ENCODE data around the gene AP1M2. TPM values are rescaled to one million over a fixed set of nuclear protein-coding genes. Genes with fewer than 3 reads are reported as not detected.
"Not testable (repeated sequence)": the region's sequence is repeated elsewhere in the genome, so short reads cannot be mapped to it uniquely, and the experiment has no call there.

AP1M2 gene
- total RNA-seq, 1 donor from 2014 or later: 4.5 TPM

- H3K27ac ChIP-seq (ENCODE audit: low read depth, low read length): peak within 1 kb of the TSS; percentile 61
- no peak for FAIRE-seq
- Mint-ChIP-seq H3K4me3 (ENCODE audit: unreplicated experiment) (peak within 1 kb of the TSS; percentile 91), H3K36me3 (ENCODE audit: low read depth, unreplicated experiment) (peaks cover 2% of the 10 kb centered on the region), H3K4me1 (ENCODE audit: low read depth, unreplicated experiment) (no peaks in the 10 kb centered on the region), H3K27me3 (ENCODE audit: low read depth, unreplicated experiment) (peaks cover 7% of the 10 kb centered on the region), H3K9me3 (ENCODE audit: unreplicated experiment) (no peaks in the 10 kb centered on the region), H3K27ac (ENCODE audit: unreplicated experiment) (peak within 1 kb of the TSS; percentile 75)
- no peak for TF ChIP-seq CTCF (IDR thresholded peaks at IDR 0.05; ENCODE audit: insufficient read depth, low read depth, low read length)
- TF ChIP-seq EZH2 (IDR thresholded peaks at IDR 0.05; ENCODE audit: insufficient read depth, low read length): no peak
- peaks cover 32% of the 10 kb centered on the region for H3K79me2 ChIP-seq (ENCODE audit: insufficient read depth, low read length)
- H3K36me3 ChIP-seq (ENCODE audit: insufficient read depth, low read length): no peaks in the 10 kb centered on the region
- H3K9ac ChIP-seq (ENCODE audit: low read length): peak within 1 kb of the TSS; percentile 95
- peak within 1 kb of the TSS; percentile 88 for H3K4me3 ChIP-seq (ENCODE audit: insufficient read depth, low read depth, low read length)
- H3K4me2 ChIP-seq (ENCODE audit: low read length): peak within 1 kb of the TSS; percentile 98
- H3K9me3 ChIP-seq (ENCODE audit: insufficient read depth, low read depth, low read length): no peaks in the 10 kb centered on the region
- H3K27me3 ChIP-seq (ENCODE audit: insufficient read depth, low read length): no peaks in the 10 kb centered on the region
- H2AFZ ChIP-seq (ENCODE audit: low read depth, low read length): peak within 1 kb of the TSS; percentile 89
- peaks cover 16% of the 10 kb centered on the region for H4K20me1 ChIP-seq (ENCODE audit: insufficient read depth, low read length)
- H3K4me1 ChIP-seq (ENCODE audit: insufficient read depth, low read length): peaks cover 6% of the 10 kb centered on the region
- no peak for DNase-seq (ENCODE audit: low read depth)
Observed at GRCh38 chr19:10543420-10544241, 43.5 kb downstream of the AP1M2 start, which contains the start of gene ATG4D. Gene ATG4D, plus strand, starts transcription at chr19:10543904. Its CDS starts 187 bp downstream, at chr19:10544091.

GRCh38 chr19:10543059-10543419, 44.1 kb downstream of the AP1M2 start:
- DNase-seq (ENCODE audit: low read depth) (no peak), FAIRE-seq (no peak)
- Histone ChIP-seq H3K9ac (ENCODE audit: low read length) (no peak overlapping the region), H3K27ac (ENCODE audit: low read depth, low read length) (no peak overlapping the region), H3K4me2 (ENCODE audit: low read length) (peak overlapping the region; percentile 98), H3K4me3 (ENCODE audit: insufficient read depth, low read depth, low read length) (no peak overlapping the region), H3K36me3 (ENCODE audit: insufficient read depth, low read length) (no peaks in the 10 kb centered on the region), H2AFZ (ENCODE audit: low read depth, low read length) (no peak overlapping the region), H4K20me1 (ENCODE audit: insufficient read depth, low read length) (peaks cover 12% of the 10 kb centered on the region), H3K4me1 (ENCODE audit: insufficient read depth, low read length) (peaks cover 6% of the 10 kb centered on the region), H3K79me2 (ENCODE audit: insufficient read depth, low read length) (peaks cover 28% of the 10 kb centered on the region), H3K27me3 (ENCODE audit: insufficient read depth, low read length) (peaks cover 3% of the 10 kb centered on the region), H3K9me3 (ENCODE audit: insufficient read depth, low read depth, low read length) (no peaks in the 10 kb centered on the region)
- Mint-ChIP-seq H3K36me3 (ENCODE audit: low read depth, unreplicated experiment) (no peaks in the 10 kb centered on the region), H3K27me3 (ENCODE audit: low read depth, unreplicated experiment) (peaks cover 13% of the 10 kb centered on the region), H3K4me1 (ENCODE audit: low read depth, unreplicated experiment) (no peaks in the 10 kb centered on the region), H3K9me3 (ENCODE audit: unreplicated experiment) (no peaks in the 10 kb centered on the region), H3K4me3 (ENCODE audit: unreplicated experiment) (peak overlapping the region; percentile 82), H3K27ac (ENCODE audit: unreplicated experiment) (no peak overlapping the region)
- no peak for TF ChIP-seq CTCF (IDR thresholded peaks at IDR 0.05; ENCODE audit: insufficient read depth, low read depth, low read length)
- no peak for TF ChIP-seq EZH2 (IDR thresholded peaks at IDR 0.05; ENCODE audit: insufficient read depth, low read length)

- FAIRE-seq; H3K9me3 Mint-ChIP-seq (ENCODE audit: unreplicated experiment); H3K4me3 ChIP-seq (ENCODE audit: insufficient read depth, low read depth, low read length); H2AFZ ChIP-seq (ENCODE audit: low read depth, low read length); H3K4me1 ChIP-seq (ENCODE audit: insufficient read depth, low read length); H3K27ac ChIP-seq (ENCODE audit: low read depth, low read length); H3K4me3 Mint-ChIP-seq (ENCODE audit: unreplicated experiment); H3K9ac ChIP-seq (ENCODE audit: low read length); H3K36me3 ChIP-seq (ENCODE audit: insufficient read depth, low read length); DNase-seq (ENCODE audit: low read depth); H3K4me2 ChIP-seq (ENCODE audit: low read length); H4K20me1 ChIP-seq (ENCODE audit: insufficient read depth, low read length); H3K79me2 ChIP-seq (ENCODE audit: insufficient read depth, low read length); H3K4me1 Mint-ChIP-seq (ENCODE audit: low read depth, unreplicated experiment); H3K9me3 ChIP-seq (ENCODE audit: insufficient read depth, low read depth, low read length); H3K27ac Mint-ChIP-seq (ENCODE audit: unreplicated experiment); H3K36me3 Mint-ChIP-seq (ENCODE audit: low read depth, unreplicated experiment): not testable (repeated sequence)
- H3K27me3 Mint-ChIP-seq (ENCODE audit: low read depth, unreplicated experiment): peaks cover 24% of the 10 kb centered on the region
- peaks cover 10% of the 10 kb centered on the region for H3K27me3 ChIP-seq (ENCODE audit: insufficient read depth, low read length)
Observed at GRCh38 chr19:10539016-10539415, 48.1 kb downstream of the AP1M2 start.
